Sigmoid colon (tissue), 7 donors: Measurements from ENCODE around the gene CYP26C1. TPM values are rescaled to one million over a fixed set of nuclear protein-coding genes. Genes with fewer than 3 reads are reported as not detected.

Source experiments
- DNase-seq: peaks from one replicate; pipeline ENCODE4 v3.0.0-alpha.2; 2019
- H3K27ac ChIP-seq, 4 donors: fragments of 200-600 bp; sonication (generic); one replicate each; pipeline ENCODE4 v1.5.1; 2016 to 2019; ENCODE audit warnings: mild to moderate bottlenecking in 1 of 4
- H3K27me3 ChIP-seq, 3 donors: fragments of 200-600 bp; sonication (generic); one replicate each; pipeline ENCODE4 v1.5.1; 2019; ENCODE audit warnings: mild to moderate bottlenecking in 1 of 3
- H3K36me3 ChIP-seq, 4 donors: fragments of 200-600 bp; sonication (generic); one replicate each; pipeline ENCODE4 v1.5.1; 2016 to 2019
- H3K4me1 ChIP-seq, 4 donors: fragments of 200-600 bp; sonication (generic); one replicate each; pipeline ENCODE4 v1.5.1; 2017 to 2019
- H3K4me3 ChIP-seq, 4 donors: fragments of 200-600 bp; sonication (generic); one replicate each; pipeline ENCODE4 v1.5.1; 2017 to 2019; ENCODE audit warnings: mild to moderate bottlenecking in 2 of 4, moderate library complexity in 1 of 4
- H3K9me3 ChIP-seq, 4 donors: fragments of 200-600 bp in 3 of 4; sonication (generic) in 3 of 4; one replicate each; pipeline versions ENCODE4 v1.5.1 to v1.6.1; 2013 to 2019
- CTCF ChIP-seq, 4 experiments: fragments of 450-650 bp in 3 of 4; fragments of 200-600 bp in 1 of 4; IDR thresholded peaks; one replicate each; pipeline ENCODE4 v1.5.1; 2016 to 2019; ENCODE audit warnings: antibody characterized with exemption in 4 of 4, mild to moderate bottlenecking in 3 of 4, moderate library complexity in 2 of 4
- EP300 ChIP-seq, 4 donors: sonication (generic); formaldehyde crosslinking; IDR thresholded peaks; one replicate each; pipeline ENCODE4 v1.6.1; 2017; ENCODE audit warnings: antibody characterized with exemption in 4 of 4
- POLR2A ChIP-seq, 2 donors: fragments of 450-650 bp; IDR thresholded peaks; one replicate each; pipeline ENCODE4 v1.6.1; 2016; ENCODE audit warnings: antibody characterized with exemption in 2 of 2, mild to moderate bottlenecking in 2 of 2, moderate library complexity in 2 of 2
- POLR2AphosphoS5 ChIP-seq, 4 donors: sonication (generic); formaldehyde crosslinking; IDR thresholded peaks; one replicate each; pipeline ENCODE4 v1.6.1; 2017; ENCODE audit warnings: antibody characterized with exemption in 4 of 4
- WGBS, 2 donors: extraction: QIAGEN DNeasy Blood & Tissue Kit; methylation state at CpG; one replicate each; pipeline ENCODE4 v1.1.7; 2013; 5-methylcytosine and 5-hydroxymethylcytosine counted together
- intact Hi-C: fragments of 100-400 bp; cut with DNase I; formaldehyde crosslinking; loops from one replicate; pipeline ENCODE4 v1.15.1; 2023
- polyA plus RNA-seq, 3 donors: library from polyadenylated mRNA; stranded (reverse); fragments of 200-250 nt; gene quantifications; one replicate each; pipeline ENCODE4 v1.2.3, GENCODE V29; 2013
- total RNA-seq, 4 donors: library from RNA; depleted of rRNA; stranded (reverse); fragments of >200 nt; gene quantifications; one replicate each; pipeline ENCODE4 v1.1.0, GENCODE V29; 2016
- donor health status: healthy with polysubstance abuse.
- donor health status: Bipolar disorder and iron deficiency.
- donor health status: healthy.

CYP26C1 gene
- total and polyA plus RNA-seq, 7 donors, result 0.03 to 0.14 TPM; not detected in 5

DNA sequence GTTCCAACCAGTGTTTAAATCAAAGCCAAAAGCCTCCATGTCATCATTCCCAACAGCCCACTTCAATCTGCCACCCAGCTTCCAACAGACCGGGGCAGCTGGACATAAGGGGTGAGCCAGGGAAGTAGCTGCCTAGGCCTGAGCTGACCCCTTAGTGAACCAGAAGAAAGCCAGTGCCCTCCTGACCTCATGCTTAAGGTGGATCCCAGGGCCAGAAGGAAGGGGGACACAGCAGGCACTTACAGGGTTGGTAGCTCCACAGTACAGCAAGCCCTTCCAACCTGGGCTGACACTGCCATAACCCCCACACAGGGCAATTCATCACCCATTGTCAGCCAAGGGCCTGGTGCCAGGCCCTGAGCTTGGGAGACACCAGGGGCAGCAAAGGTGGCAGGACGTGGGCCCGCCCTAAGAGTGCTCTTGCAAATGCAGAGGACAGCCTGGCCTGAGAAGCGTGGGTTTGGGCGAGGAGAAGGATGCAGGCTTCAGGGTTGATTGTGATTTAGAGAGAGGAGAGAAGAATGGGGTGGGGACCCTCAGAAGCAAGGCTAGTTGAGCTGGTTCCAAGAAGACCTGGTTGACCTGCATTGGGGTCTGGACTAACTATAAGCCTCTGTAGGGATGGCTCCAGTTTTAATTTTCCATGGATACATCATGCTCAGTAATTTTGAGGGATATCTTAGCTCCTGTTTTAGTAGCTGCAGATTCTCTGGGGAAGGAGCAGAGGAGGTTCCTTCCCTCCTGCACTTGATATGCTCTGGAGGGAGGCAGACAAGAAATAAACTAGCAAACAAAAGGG is 10.0 kb downstream of the CYP26C1 start:
- TF ChIP-seq EP300 (IDR thresholded peaks at IDR 0.05) (no peak), POLR2A (IDR thresholded peaks at IDR 0.05) (no peak), CTCF (IDR thresholded peaks at IDR 0.05) (no peak), POLR2AphosphoS5 (IDR thresholded peaks at IDR 0.05) (no peak)
- no peak overlapping the region for H3K4me3 ChIP-seq
- WGBS, 2 donors, result 69 to 73% methylated on average over 5 of the region's 5 CpGs
- peaks cover 54 to 100% (median 96%) of the 10 kb centered on the region in 3 donors for H3K27me3 ChIP-seq
- no peak overlapping the region for H3K27ac ChIP-seq
- no peaks in the 10 kb centered on the region for H3K36me3 ChIP-seq
- no peak for DNase-seq
- H3K4me1 ChIP-seq, result peaks cover 0 to 58% (median 46%) of the 10 kb centered on the region in 4 donors
- H3K9me3 ChIP-seq, result no peaks in the 10 kb centered on the region
- intact Hi-C loops, result no loop called here

DNA sequence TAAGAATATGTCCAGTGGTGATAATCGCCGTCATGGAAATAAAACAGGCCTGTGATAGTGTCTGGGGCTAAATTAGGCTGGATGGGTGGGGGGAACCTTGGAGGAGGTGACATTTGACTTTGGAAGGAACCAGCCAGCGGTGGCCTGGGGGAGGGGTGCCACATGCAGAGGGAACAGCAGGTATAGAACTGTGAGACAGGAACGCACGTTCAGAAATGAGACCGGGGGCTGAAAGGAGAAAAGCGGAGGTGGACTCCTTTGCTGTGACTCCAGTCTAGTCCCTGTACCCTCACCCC is 10.5 kb downstream of the CYP26C1 start:
- H3K4me1 ChIP-seq, result peaks cover 0 to 52% (median 44%) of the 10 kb centered on the region in 4 donors
- no peaks in the 10 kb centered on the region for H3K9me3 ChIP-seq
- peaks cover 49 to 100% (median 94%) of the 10 kb centered on the region in 3 donors for H3K27me3 ChIP-seq
- no peak overlapping the region for H3K4me3 ChIP-seq
- intact Hi-C loops, result no loop called here
- 52 to 57% methylated on average over 7 of the region's 7 CpGs for WGBS, 2 donors
- no peak for TF ChIP-seq POLR2AphosphoS5 (IDR thresholded peaks at IDR 0.05)
- TF ChIP-seq EP300 (IDR thresholded peaks at IDR 0.05), result no peak
- DNase-seq, result no peak
- H3K27ac ChIP-seq, result no peak overlapping the region
- no peaks in the 10 kb centered on the region for H3K36me3 ChIP-seq

- H3K36me3 ChIP-seq, result no peaks in the 10 kb centered on the region
- no peak overlapping the region for H3K27ac ChIP-seq
- no peaks in the 10 kb centered on the region for H3K9me3 ChIP-seq
- H3K27me3 ChIP-seq, result peaks cover 43 to 100% (median 88%) of the 10 kb centered on the region in 3 donors
- H3K4me3 ChIP-seq, result peak overlapping the region in 3 of 4 donors; percentile 15 to 44 (median 27)
- 1 to 3% methylated on average over 37 of the region's 37 CpGs for WGBS, 2 donors
- DNase-seq, result no peak
- TF ChIP-seq EP300 (IDR thresholded peaks at IDR 0.05), result no peak
- no peak for TF ChIP-seq POLR2AphosphoS5 (IDR thresholded peaks at IDR 0.05)
- TF ChIP-seq CTCF (IDR thresholded peaks at IDR 0.05), result no peak
- no peak for TF ChIP-seq POLR2A (IDR thresholded peaks at IDR 0.05)
- intact Hi-C loops, result no loop called here
- H3K4me1 ChIP-seq, result peaks cover 0 to 50% (median 43%) of the 10 kb centered on the region in 4 donors
Observed at GRCh38 chr10:93071674-93072224, 11.2 kb downstream of the CYP26C1 start.

DNA sequence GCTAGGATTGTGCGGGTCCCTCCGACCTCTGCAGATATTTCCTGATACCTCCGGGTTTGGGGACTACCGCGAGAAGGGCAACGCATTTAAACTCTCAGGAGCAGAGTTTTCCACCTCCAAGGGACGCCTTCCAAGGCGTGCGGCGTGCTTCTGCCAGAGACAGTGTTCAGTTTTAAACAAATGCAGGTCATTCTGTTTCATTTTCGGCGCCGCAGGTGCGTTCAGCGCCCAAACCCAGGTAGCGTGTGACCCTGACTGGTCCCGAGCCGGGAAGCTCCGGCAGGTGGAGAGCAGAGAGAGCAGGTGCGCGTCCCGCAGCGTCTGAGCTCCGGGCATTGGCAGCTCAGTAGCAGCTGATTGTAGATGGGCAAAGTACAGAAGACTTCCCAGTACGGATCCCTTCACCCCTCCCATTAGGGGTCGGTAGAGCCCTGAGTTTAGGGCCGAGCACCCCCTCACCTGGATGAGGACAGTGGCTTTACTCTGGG is 11.7 kb downstream of the CYP26C1 start:
- DNase-seq, result no peak
- peaks cover 43 to 99% (median 83%) of the 10 kb centered on the region in 3 donors for H3K27me3 ChIP-seq
- no peaks in the 10 kb centered on the region for H3K9me3 ChIP-seq
- intact Hi-C loops, result no loop called here
- no peak overlapping the region for H3K27ac ChIP-seq
- WGBS, 2 donors, result 1% methylated on average over 27 of the region's 27 CpGs
- H3K4me3 ChIP-seq, result peak overlapping the region in 3 of 4 donors; percentile 15 to 44 (median 27)
- H3K36me3 ChIP-seq, result no peaks in the 10 kb centered on the region
- TF ChIP-seq POLR2AphosphoS5 (IDR thresholded peaks at IDR 0.05) (no peak), CTCF (IDR thresholded peaks at IDR 0.05) (no peak), EP300 (IDR thresholded peaks at IDR 0.05) (no peak), POLR2A (IDR thresholded peaks at IDR 0.05) (no peak)
- peaks cover 0 to 50% (median 43%) of the 10 kb centered on the region in 4 donors for H3K4me1 ChIP-seq
